Neural progenitor cell (in vitro differentiated cells): Measurements from ENCODE around the gene PCNX2. TPM values are rescaled to one million over a fixed set of nuclear protein-coding genes. Genes with fewer than 3 reads are reported as not detected.

Experiments
- DNase-seq: peaks from one replicate; pipeline ENCODE4 v3.0.0-alpha.2; 2016; ENCODE audit warnings: low spot score
- H2AFZ ChIP-seq: fragments of 200-600 bp; sonication (generic); replicated peaks from 2 replicates; pipeline ENCODE4 v1.6.1; 2016; ENCODE audit warnings: antibody characterized with exemption
- H3F3A ChIP-seq: fragments of 200-600 bp; sonication (generic); 2 replicates; pipeline ENCODE4 v1.6.1; 2016; ENCODE audit warnings: antibody characterized with exemption, low read depth
- H3K27ac ChIP-seq: fragments of 200-600 bp; sonication (generic); 2 replicates; pipeline ENCODE4 v1.5.1; 2016; ENCODE audit warnings: mild to moderate bottlenecking
- H3K27me3 ChIP-seq: fragments of 200-600 bp; sonication (generic); 2 replicates; pipeline ENCODE4 v1.6.1; 2016; ENCODE audit warnings: mild to moderate bottlenecking, moderate library complexity
- H3K36me3 ChIP-seq: fragments of 200-600 bp; sonication (generic); 2 replicates; pipeline ENCODE4 v1.5.1; 2016
- H3K4me1 ChIP-seq: fragments of 200-600 bp; sonication (generic); 2 replicates; pipeline ENCODE4 v1.6.1; 2016; ENCODE audit warnings: mixed run types
- H3K4me2 ChIP-seq: fragments of 200-600 bp; sonication (generic); 2 replicates; pipeline ENCODE4 v1.6.1; 2016
- H3K4me3 ChIP-seq: fragments of 200-600 bp; sonication (generic); 2 replicates; pipeline ENCODE4 v1.5.1; 2016
- H3K79me2 ChIP-seq: fragments of 200-600 bp; sonication (generic); 2 replicates; pipeline ENCODE4 v1.6.1; 2016; ENCODE audit warnings: low read depth
- H3K9ac ChIP-seq: fragments of 200-600 bp; sonication (generic); 2 replicates; pipeline ENCODE4 v1.6.1; 2016
- H3K9me3 ChIP-seq: fragments of 200-600 bp; sonication (generic); 2 replicates; pipeline ENCODE4 v1.5.1; 2016; ENCODE audit warnings: low read depth
- H4K20me1 ChIP-seq: fragments of 200-600 bp; sonication (generic); 2 replicates; pipeline ENCODE4 v1.6.1; 2016; ENCODE audit warnings: low read depth
- H3K27ac Mint-ChIP-seq: 3 replicates; pipeline ENCODE4 v1.8.0; 2021; ENCODE audit warnings: mixed read lengths
- H3K27me3 Mint-ChIP-seq: 2 replicates; pipeline ENCODE4 v1.8.0; 2022; ENCODE audit warnings: low read depth, mild to moderate bottlenecking, inconsistent platforms, moderate library complexity, mixed read lengths; ENCODE audit not compliant: insufficient read depth
- H3K36me3 Mint-ChIP-seq: 3 replicates; pipeline ENCODE4 v1.8.0; 2021; ENCODE audit warnings: mixed read lengths
- H3K4me1 Mint-ChIP-seq: 3 replicates; pipeline ENCODE4 v1.8.0; 2021; ENCODE audit warnings: mixed read lengths
- H3K4me3 Mint-ChIP-seq: 3 replicates; pipeline ENCODE4 v1.8.0; 2021; ENCODE audit warnings: mild to moderate bottlenecking, moderate library complexity, mixed read lengths
- H3K9me3 Mint-ChIP-seq: 3 replicates; pipeline ENCODE4 v1.8.0; 2020; ENCODE audit warnings: mixed read lengths
- CTCF ChIP-seq: fragments of 200-600 bp; sonication (generic); IDR thresholded peaks from 2 replicates; pipeline ENCODE4 v1.5.1; 2017; ENCODE audit warnings: antibody characterized with exemption, mild to moderate bottlenecking
- EZH2 ChIP-seq: fragments of 200-600 bp; sonication (generic); IDR thresholded peaks from 2 replicates; pipeline ENCODE4 v1.6.1; 2017; ENCODE audit warnings: antibody characterized with exemption, mild to moderate bottlenecking, moderate library complexity
- EZH2phosphoT487 ChIP-seq: fragments of 200-600 bp; sonication (generic); IDR thresholded peaks from 2 replicates; pipeline ENCODE4 v1.6.1; 2017; ENCODE audit warnings: antibody characterized with exemption
- total RNA-seq: library from RNA; depleted of rRNA; stranded (reverse); fragments of >200 nt; gene quantifications from 2 replicates; pipeline ENCODE4 v1.2.3, GENCODE V29; 2015; ENCODE audit warnings: low replicate concordance

The PCNX2 gene
- total RNA-seq, 1 donor from 2014 or later: 30.8 TPM

- peaks cover 28% of the 10 kb centered on the region for H3K36me3 Mint-ChIP-seq
- no peak overlapping the region for H3K4me3 ChIP-seq
- H3F3A ChIP-seq: no peaks in the 10 kb centered on the region
- H2AFZ ChIP-seq: no peak overlapping the region
- no peak for DNase-seq
- H3K27me3 ChIP-seq: no peaks in the 10 kb centered on the region
- no peak overlapping the region for H3K9ac ChIP-seq
- no peak for TF ChIP-seq CTCF
- TF ChIP-seq EZH2: no peak
- no peak for TF ChIP-seq EZH2phosphoT487
- no peak overlapping the region for H3K4me2 ChIP-seq
- no peak overlapping the region for H3K27ac Mint-ChIP-seq
- no peak overlapping the region for H3K4me3 Mint-ChIP-seq
- peaks cover 2% of the 10 kb centered on the region for H3K27me3 Mint-ChIP-seq
- no peaks in the 10 kb centered on the region for H4K20me1 ChIP-seq
- H3K4me1 Mint-ChIP-seq: peaks cover 4% of the 10 kb centered on the region
- no peak overlapping the region for H3K27ac ChIP-seq
- H3K36me3 ChIP-seq: peaks cover 16% of the 10 kb centered on the region
- peaks cover 11% of the 10 kb centered on the region for H3K4me1 ChIP-seq
- peaks cover 5% of the 10 kb centered on the region for H3K9me3 Mint-ChIP-seq
- peaks cover 9% of the 10 kb centered on the region for H3K79me2 ChIP-seq
- H3K9me3 ChIP-seq: no peaks in the 10 kb centered on the region
These were observed 33.8 kb downstream of the PCNX2 start for GRCh38 chr1:233261695-233262094.

- Histone ChIP-seq H3K79me2 (peaks cover 9% of the 10 kb centered on the region), H3K27ac (no peak overlapping the region), H4K20me1 (no peaks in the 10 kb centered on the region), H3K4me1 (peaks cover 11% of the 10 kb centered on the region), H3K4me2 (no peak overlapping the region), H3K4me3 (no peak overlapping the region), H2AFZ (no peak overlapping the region), H3K9me3 (no peaks in the 10 kb centered on the region), H3F3A (no peaks in the 10 kb centered on the region), H3K27me3 (no peaks in the 10 kb centered on the region), H3K36me3 (peaks cover 16% of the 10 kb centered on the region), H3K9ac (no peak overlapping the region)
- Mint-ChIP-seq H3K36me3 (peaks cover 29% of the 10 kb centered on the region), H3K9me3 (peaks cover 5% of the 10 kb centered on the region), H3K4me1 (peaks cover 4% of the 10 kb centered on the region), H3K27me3 (peaks cover 2% of the 10 kb centered on the region), H3K4me3 (no peak overlapping the region), H3K27ac (no peak overlapping the region)
- no peak for DNase-seq
- TF ChIP-seq EZH2 (no peak), EZH2phosphoT487 (no peak), CTCF (no peak)
These were observed 34.3 kb downstream of the PCNX2 start for GRCh38 chr1:233261206-233261605.

- Mint-ChIP-seq H3K27me3 (peaks cover 2% of the 10 kb centered on the region), H3K9me3 (no peaks in the 10 kb centered on the region), H3K4me1 (peaks cover 8% of the 10 kb centered on the region), H3K27ac (no peak overlapping the region), H3K4me3 (no peak overlapping the region), H3K36me3 (peaks cover 23% of the 10 kb centered on the region)
- Histone ChIP-seq H3K4me1 (peaks cover 15% of the 10 kb centered on the region), H3F3A (no peaks in the 10 kb centered on the region), H3K9ac (no peak overlapping the region), H3K4me2 (no peak overlapping the region), H3K27me3 (no peaks in the 10 kb centered on the region), H4K20me1 (no peaks in the 10 kb centered on the region), H2AFZ (no peak overlapping the region), H3K79me2 (peaks cover 6% of the 10 kb centered on the region), H3K36me3 (peaks cover 15% of the 10 kb centered on the region), H3K4me3 (no peak overlapping the region), H3K27ac (no peak overlapping the region), H3K9me3 (no peaks in the 10 kb centered on the region)
- TF ChIP-seq EZH2 (no peak), EZH2phosphoT487 (no peak), CTCF (no peak)
- DNase-seq: no peak
These were observed 37.7 kb downstream of the PCNX2 start for GRCh38 chr1:233257786-233258185.
